PC-9 (cell line): Measurements from ENCODE around the gene VSTM2L. TPM values are rescaled to one million over a fixed set of nuclear protein-coding genes. Genes with fewer than 3 reads are reported as not detected.

Experiments used
- BruUV-seq: library from RNA; stranded (reverse); fragments of 400-500 nt; replicated peaks from 2 replicates; lab custom pipeline; 2021; lab: Mats Ljungman, UMichigan
- CTCF ChIA-PET: fragments of 300-600 bp; sonication (Branson Sonifier 250); formaldehyde crosslinking; loops from one replicate; lab custom pipeline; 2022; ENCODE audit warnings: antibody characterized with exemption; lab: Charles Lee
- POLR2A ChIA-PET: fragments of 300-600 bp; sonication (Branson Sonifier 250); formaldehyde crosslinking; loops from one replicate; lab custom pipeline; 2022; ENCODE audit warnings: antibody characterized with exemption; ENCODE audit not compliant: unreplicated experiment; lab: Charles Lee
- DNase-seq, 2 experiments: peaks; one replicate each; pipeline versions ENCODE4 v3.0.0 to v3.0.0-alpha.2; 2015 to 2022; ENCODE audit warnings: mixed read lengths in 1 of 2
- H2AFZ ChIP-seq: fragments of 200-600 bp; sonication (generic); 2 replicates; pipeline ENCODE4 v1.8.1; 2017; ENCODE audit warnings: antibody characterized with exemption
- H3F3A ChIP-seq: fragments of 200-600 bp; sonication (generic); 2 replicates; pipeline ENCODE4 v1.8.1; 2017; ENCODE audit warnings: antibody characterized with exemption, mild to moderate bottlenecking, low read depth; ENCODE audit not compliant: insufficient read depth
- H3K27ac ChIP-seq: fragments of 200-600 bp; sonication (generic); 2 replicates; pipeline ENCODE4 v1.6.1; 2016; ENCODE audit warnings: mixed run types
- H3K27me3 ChIP-seq: fragments of 200-600 bp; sonication (generic); 2 replicates; pipeline ENCODE4 v1.6.1; 2016; ENCODE audit warnings: low read depth, mixed run types; ENCODE audit not compliant: insufficient read depth
- H3K36me3 ChIP-seq: fragments of 200-600 bp; sonication (generic); 2 replicates; pipeline ENCODE4 v1.6.1; 2016; ENCODE audit warnings: low read depth, mixed run types
- H3K4me1 ChIP-seq: fragments of 200-600 bp; sonication (generic); replicated peaks from 2 replicates; pipeline ENCODE4 v1.6.1; 2016; ENCODE audit warnings: mixed run types; ENCODE audit not compliant: insufficient read depth
- H3K4me2 ChIP-seq: fragments of 200-600 bp; sonication (generic); 2 replicates; pipeline ENCODE4 v1.6.1; 2017; ENCODE audit warnings: mixed run types
- H3K4me3 ChIP-seq: fragments of 200-600 bp; sonication (generic); 2 replicates; pipeline ENCODE4 v1.6.1; 2016; ENCODE audit warnings: mixed run types
- H3K79me2 ChIP-seq: fragments of 200-600 bp; sonication (generic); 2 replicates; pipeline ENCODE4 v1.6.1; 2017; ENCODE audit warnings: low read depth, mixed run types
- H3K9me2 ChIP-seq: fragments of 200-600 bp; sonication (generic); 2 replicates; pipeline ENCODE4 v1.8.1; 2017; ENCODE audit warnings: mild to moderate bottlenecking; ENCODE audit not compliant: insufficient read depth
- H3K9me3 ChIP-seq: fragments of 200-600 bp; sonication (generic); 2 replicates; pipeline ENCODE4 v1.8.1; 2016; ENCODE audit warnings: low read depth; ENCODE audit not compliant: insufficient read depth
- H4K20me1 ChIP-seq: fragments of 200-600 bp; sonication (generic); 2 replicates; pipeline ENCODE4 v1.8.1; 2017; ENCODE audit not compliant: insufficient read depth
- CTCF ChIP-seq: fragments of 200-600 bp; sonication (generic); conservative IDR thresholded peaks from 2 replicates; pipeline ENCODE4 v1.6.1; 2017; ENCODE audit warnings: mixed run types, antibody characterized with exemption, mild to moderate bottlenecking, moderate library complexity
- EZH2 ChIP-seq: fragments of 200-600 bp; sonication (generic); IDR thresholded peaks from 2 replicates; pipeline ENCODE4 v1.8.0; 2017; ENCODE audit warnings: antibody characterized with exemption, low read depth
- intact Hi-C: fragments of 100-400 bp; cut with micrococcal nuclease; formaldehyde crosslinking; loops from one replicate; pipeline ENCODE4 v1.10.0; 2022; ENCODE audit not compliant: unreplicated experiment
- total RNA-seq: library from RNA; stranded (reverse); gene quantifications from 2 replicates; pipeline ENCODE4 v1.2.3, GENCODE V29; 2021

VSTM2L gene
- total RNA-seq, 1 experiment from 2014 or later = 1.4 TPM

DNA sequence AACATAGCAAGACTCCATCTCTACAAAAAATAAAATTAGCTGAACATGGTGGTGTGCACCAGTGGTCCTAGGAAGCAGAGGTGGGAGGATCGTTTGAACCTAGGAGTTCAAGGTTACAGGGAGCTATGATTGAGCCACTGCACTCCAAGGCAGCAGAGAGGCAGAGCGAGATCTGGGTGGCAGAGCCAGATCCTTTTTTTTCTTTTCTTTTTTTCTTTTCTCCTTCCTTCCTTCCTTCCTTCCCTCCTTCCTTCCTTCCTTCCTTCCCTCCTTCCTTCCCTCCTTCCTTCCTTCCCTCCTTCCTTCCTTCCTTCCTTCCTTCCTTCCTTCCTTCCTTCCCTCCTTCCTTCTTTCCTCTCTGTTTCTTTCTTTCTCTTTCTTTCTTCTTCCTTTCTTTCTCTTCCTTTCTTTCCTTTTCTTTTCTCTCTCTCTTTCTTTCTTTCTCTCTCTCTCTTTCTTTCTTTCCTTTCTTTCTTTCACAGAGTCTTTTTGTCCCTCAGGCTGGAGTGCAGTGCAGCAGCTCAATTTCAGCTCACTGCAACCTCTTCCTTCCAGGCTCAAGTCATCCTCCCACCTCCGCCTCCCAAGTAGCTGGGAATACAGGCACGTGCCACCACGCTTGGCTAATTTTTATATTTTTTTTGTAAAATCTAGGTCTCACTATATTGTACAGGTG lies 9.2 kb upstream of the VSTM2L start:
- H4K20me1 ChIP-seq = no peaks in the 10 kb centered on the region
- no TSS peak for BruUV-seq
- ChIA-PET CTCF (interaction anchor here (0.8 kb wide), 1 partner anchor 36 kb away, joined by 9 read pairs; no protein-coding TSS in a partner anchor), POLR2A (no interaction called here)
- no peak for DNase-seq
- H3K9me3 ChIP-seq = no peaks in the 10 kb centered on the region
- intact Hi-C loops = loop anchor here (10.0 kb wide), 1 partner anchor 239 kb away; no protein-coding TSS in a partner anchor
- H3K79me2 ChIP-seq = no peaks in the 10 kb centered on the region
- no peaks in the 10 kb centered on the region for H3F3A ChIP-seq
- H2AFZ ChIP-seq = no peak overlapping the region
- H3K27me3 ChIP-seq = no peaks in the 10 kb centered on the region; the same call in 1 of the 2 replicates
- H3K4me3 ChIP-seq = no peak overlapping the region
- H3K36me3 ChIP-seq = no peaks in the 10 kb centered on the region
- no peak overlapping the region for H3K4me2 ChIP-seq
- no peak overlapping the region for H3K27ac ChIP-seq
- H3K9me2 ChIP-seq = no peaks in the 10 kb centered on the region
- no peaks in the 10 kb centered on the region for H3K4me1 ChIP-seq
- TF ChIP-seq CTCF = no peak
- no peak for TF ChIP-seq EZH2

DNA sequence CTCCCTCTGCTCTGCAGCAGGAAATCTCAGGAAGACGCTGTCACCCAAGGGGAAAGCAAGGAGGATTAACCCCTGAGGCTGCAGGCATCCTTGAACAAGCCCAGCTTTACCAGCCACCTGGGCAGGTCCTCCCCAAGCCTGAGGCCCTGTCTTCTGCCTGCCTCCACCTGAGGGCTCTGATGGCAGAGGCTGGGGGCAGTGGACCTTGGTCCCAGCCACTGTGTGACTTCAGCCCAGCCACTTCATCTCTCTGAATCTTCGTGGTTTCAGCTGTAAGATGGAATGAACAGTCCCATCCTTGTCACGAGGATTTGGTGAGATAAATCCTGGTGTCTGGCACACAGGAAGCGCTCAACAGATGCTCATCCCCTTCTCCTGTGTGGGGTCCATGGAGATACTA lies 8.5 kb upstream of the VSTM2L start:
- no peaks in the 10 kb centered on the region; the same call in 1 of the 2 replicates for H3K27me3 ChIP-seq
- intact Hi-C loops = loop anchor here (10.0 kb wide), 1 partner anchor 240 kb away; no protein-coding TSS in a partner anchor
- no peaks in the 10 kb centered on the region for H3K4me1 ChIP-seq
- H3K4me2 ChIP-seq = no peak overlapping the region
- no peaks in the 10 kb centered on the region for H3K36me3 ChIP-seq
- H3K4me3 ChIP-seq = no peak overlapping the region
- H3K9me2 ChIP-seq = no peaks in the 10 kb centered on the region
- no peak for DNase-seq
- POLR2A ChIA-PET = no interaction called here
- H4K20me1 ChIP-seq = no peaks in the 10 kb centered on the region; the same call in 1 of the 2 replicates
- H3K79me2 ChIP-seq = no peaks in the 10 kb centered on the region
- no peak for TF ChIP-seq EZH2
- no peak for TF ChIP-seq CTCF
- no peaks in the 10 kb centered on the region; the same call in 1 of the 2 replicates for H3F3A ChIP-seq
- H2AFZ ChIP-seq = no peak overlapping the region
- no peaks in the 10 kb centered on the region for H3K9me3 ChIP-seq
- H3K27ac ChIP-seq = no peak overlapping the region
- CTCF ChIA-PET = interaction anchor here (0.8 kb wide), 1 partner anchor 35 kb away, joined by 9 read pairs; no protein-coding TSS in a partner anchor
- BruUV-seq = no TSS peak

- DNase-seq = no peak
- Histone ChIP-seq H3K4me2 (no peak overlapping the region), H3K36me3 (no peaks in the 10 kb centered on the region), H3K27ac (no peak overlapping the region), H3K9me2 (no peaks in the 10 kb centered on the region), H3K79me2 (no peaks in the 10 kb centered on the region), H2AFZ (no peak overlapping the region), H3K4me1 (no peaks in the 10 kb centered on the region), H4K20me1 (no peaks in the 10 kb centered on the region; the same call in 1 of the 2 replicates), H3F3A (no peaks in the 10 kb centered on the region; the same call in 1 of the 2 replicates), H3K9me3 (no peaks in the 10 kb centered on the region), H3K27me3 (no peaks in the 10 kb centered on the region; the same call in 1 of the 2 replicates), H3K4me3 (no peak overlapping the region)
- BruUV-seq = no TSS peak
- ChIA-PET POLR2A (no interaction called here), CTCF (no interaction called here)
- intact Hi-C loops = loop anchor here (10.0 kb wide), 1 partner anchor 240 kb away; no protein-coding TSS in a partner anchor
- TF ChIP-seq CTCF (no peak), EZH2 (no peak)
These were observed 7.8 kb upstream of the VSTM2L start for GRCh38 chr20:37895166-37895565.
